GM20431 (cell line): ENCODE measurements around the gene RAC2.
"Not testable (repeated sequence)": the region's sequence is repeated elsewhere in the genome, so short reads cannot be mapped to it uniquely, and the experiment has no call there.

ENCODE experiments used
- in situ Hi-C: fragments of 300-500 bp; cut with MseI, MboI; formaldehyde crosslinking; loops from one replicate; pipeline ENCODE4 v1.15.0; 2020; ENCODE audit warnings: low sequenced_read_pairs; ENCODE audit not compliant: unreplicated experiment

The RAC2 gene

GRCh38 chr22:37258005-37258752, 14.1 kb upstream of the RAC2 start:
- in situ Hi-C loops: no loop called here

DNA sequence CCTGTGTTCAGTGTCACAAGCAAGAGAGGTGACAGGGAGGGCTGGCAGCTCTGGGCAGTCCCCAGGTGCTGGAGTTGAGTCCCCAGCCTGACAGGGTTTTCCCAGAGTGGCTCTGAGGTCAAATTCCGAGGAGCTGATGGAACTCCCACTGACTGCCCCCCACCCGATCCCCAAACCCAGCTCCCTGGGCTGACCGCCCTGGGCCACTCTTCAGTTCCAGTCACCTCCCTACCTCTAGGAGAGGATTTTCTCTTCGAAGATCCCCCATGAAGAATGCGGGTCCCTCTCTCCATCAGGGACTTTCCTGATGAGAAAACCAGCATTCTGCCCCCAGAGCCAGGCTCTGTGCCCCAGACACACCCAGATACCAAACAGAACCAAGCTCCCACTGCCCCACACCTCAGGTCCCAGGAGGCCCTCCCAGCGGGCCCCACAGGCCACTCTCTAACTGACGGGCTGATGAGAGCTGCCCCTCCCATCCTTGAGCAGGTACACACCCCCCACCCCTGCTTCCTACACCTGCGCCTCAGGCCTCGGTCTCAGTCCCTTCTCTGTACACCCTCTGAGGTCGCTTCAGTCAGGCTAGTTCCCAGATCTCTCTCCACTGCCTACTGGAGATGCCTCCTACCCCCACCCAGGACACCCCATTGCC, 12.1 kb upstream of the RAC2 start:
- in situ Hi-C loops: no loop called here

DNA sequence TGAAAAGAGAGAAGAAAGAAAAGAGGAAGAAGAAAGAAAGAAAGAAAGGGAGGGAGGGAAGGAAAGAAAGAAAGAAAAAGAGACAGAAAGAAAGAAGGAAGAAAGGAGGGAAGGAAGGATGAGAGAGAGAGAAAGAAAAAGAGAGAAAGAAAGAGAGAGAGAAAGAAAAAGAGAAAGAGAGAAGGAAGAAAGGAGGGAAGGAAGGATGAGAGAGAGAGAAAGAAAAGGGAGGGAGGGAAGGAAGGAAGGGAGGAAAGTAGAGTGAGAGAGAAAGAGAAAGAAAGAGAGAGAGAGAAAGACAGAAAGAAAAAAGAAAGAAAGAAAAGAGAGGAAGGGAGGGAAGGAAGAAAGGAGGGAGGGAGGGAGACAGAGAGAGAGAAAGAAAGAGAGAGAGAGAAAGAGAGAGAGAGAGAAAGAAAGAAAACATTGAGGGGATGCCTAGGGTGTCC, 11.5 kb upstream of the RAC2 start:
- in situ Hi-C loops: no loop called here

- in situ Hi-C loops: no loop called here
Measured at GRCh38 chr22:37254867-37255233, 10.8 kb upstream of the RAC2 start.

DNA sequence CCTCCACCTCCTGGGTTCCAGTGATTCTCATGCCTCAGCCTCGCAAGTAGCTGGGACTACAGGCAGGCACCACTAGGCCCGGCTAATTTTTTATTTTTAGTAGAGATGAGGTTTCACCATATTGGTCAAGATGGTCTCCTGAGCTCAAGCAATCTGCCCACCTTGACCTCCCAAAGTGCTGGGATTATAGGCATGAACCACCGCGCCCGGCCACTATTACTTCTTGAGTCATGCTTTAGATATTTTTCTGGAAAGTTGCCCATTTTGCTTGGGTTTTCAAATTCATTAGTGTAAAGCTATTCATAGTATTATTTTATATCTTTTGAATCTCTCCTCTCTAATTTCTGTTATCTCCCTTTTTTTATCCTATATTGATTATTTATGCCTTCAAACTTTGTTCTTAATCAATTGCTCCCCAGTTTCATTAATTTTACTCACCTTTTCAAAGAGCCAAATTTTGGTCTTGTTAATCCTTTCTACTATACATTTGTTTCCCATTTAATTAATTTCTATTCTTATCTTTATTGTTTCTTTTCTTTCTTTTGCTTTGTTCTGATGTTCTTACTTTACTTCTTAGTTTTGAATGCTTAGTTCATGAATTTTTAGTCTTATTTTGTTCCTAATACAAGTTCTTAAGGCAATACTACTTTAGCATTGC, 10.3 kb upstream of the RAC2 start:
- in situ Hi-C loops: no loop called here

DNA sequence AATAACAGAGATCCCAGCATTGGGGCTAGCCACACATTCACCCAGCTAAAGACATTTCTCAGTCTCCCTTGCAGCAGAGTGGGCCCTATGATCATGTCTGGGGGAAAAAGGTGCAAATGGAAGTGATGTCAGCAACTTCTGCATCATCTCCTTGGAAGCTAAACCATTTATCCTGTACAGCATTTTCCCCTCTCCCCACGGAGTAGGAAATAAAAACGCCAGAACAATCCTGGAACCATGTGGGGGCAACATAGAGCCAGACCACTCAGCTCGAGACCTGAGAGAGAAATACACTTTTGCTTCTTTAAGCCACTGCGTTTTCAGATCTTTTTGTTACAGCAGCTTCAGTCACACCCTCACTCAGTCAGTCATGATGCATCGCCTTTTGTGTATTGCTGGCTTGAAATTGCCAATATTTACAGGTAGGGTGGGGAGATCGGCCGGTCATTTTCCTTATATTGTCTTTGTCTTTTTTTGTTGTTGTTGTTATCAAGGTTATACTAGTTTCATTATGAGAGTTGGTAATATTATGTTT, 9.1 kb upstream of the RAC2 start:
- in situ Hi-C loops: no loop called here

DNA sequence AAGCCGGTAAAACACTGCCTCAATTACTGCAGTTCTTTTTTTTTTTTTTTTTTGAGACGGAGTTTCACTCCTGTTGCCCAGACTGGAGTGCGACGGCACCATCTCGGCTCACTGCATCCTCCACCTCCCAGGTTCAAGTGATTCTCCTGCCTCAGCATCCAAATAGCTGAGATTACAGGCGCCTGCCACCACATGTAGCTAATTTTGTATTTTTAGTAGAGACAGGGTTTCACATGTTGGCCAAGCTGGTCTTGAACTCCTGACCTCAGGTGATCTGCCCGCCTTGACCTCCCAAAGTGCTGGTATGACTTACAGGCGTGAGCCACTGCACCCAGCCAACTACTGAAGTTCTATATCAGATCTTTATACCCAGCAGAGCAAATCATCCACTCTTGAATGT, 7.8 kb upstream of the RAC2 start:
- in situ Hi-C loops: not testable (repeated sequence)

DNA sequence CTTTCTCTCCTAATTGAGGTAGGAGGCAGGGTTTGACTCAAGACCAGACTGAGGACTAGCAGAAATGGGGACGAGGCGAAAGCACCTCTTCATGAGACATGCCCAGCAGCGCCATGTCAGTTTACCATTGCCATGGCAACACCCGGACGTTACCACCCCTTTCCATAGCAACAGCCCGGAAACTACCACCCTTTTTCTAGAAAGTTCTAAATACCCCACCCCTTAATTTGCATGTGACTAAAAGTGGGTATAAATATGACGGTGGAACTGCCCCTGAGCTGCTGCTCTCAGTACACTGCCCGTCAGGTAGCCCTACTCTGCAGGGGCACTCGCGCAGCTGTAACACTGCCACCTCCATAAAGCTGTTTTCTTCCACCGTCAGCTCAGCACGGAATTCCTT, 5.9 kb upstream of the RAC2 start:
- in situ Hi-C loops: no loop called here

DNA sequence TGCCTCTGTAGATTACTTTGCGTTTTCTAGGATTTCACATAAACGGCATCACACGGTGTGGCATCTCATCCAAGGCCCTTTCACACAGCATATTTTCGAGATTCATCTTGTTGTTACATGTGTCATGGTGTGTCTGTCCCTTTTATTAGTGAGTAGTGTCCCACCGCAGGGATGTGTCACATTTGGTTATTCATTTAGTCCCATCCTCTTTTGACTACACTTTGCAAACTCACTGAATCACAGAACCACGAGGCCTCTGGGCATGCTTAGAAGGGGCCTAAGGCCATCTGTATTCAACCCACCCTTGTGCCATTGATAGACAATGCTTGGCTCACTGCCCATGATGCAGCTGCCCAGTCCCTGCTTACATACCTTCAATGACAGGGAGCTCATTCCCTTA, 4.2 kb upstream of the RAC2 start:
- in situ Hi-C loops: no loop called here

- in situ Hi-C loops: no loop called here
Measured at GRCh38 chr22:37245740-37246139, 1.7 kb upstream of the RAC2 start.

GRCh38 chr22:37244922-37245722, 1.1 kb upstream of the RAC2 start:
- in situ Hi-C loops: no loop called here

DNA sequence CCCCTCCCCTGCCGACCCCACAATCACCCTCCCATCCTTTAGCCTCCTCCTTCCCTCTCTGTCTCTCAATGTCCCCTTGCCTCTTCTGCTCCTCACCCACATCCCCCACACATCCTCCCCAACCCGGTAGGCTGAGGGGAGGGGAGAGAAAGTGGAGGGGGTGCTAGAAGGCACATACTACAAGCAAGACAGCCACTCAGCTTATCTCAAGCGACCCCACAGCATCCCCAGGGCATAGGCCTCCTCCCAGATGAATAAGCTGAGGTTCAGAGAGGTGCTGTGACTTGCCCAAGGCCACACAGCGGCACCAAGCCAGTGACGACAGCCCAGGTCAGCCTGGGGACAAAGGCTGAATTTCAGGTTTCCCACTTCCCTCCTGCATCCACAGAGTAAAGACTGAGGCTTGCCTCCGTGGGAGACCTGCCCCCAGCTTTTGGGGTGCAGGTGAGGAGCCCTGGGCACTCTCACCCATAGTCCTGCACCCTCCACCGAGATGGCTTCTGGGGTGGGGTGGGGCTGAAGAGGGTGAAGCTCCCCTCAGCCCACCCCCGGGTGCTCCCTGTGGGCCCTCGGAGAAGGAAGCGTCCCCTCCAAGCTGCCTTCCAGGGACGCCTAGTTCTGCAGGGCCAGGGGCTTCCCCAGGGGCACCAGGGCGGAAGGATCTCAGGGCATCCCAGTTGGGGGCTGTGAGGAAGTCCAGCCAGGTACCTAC, 511 bp downstream of the RAC2 start:
- in situ Hi-C loops: no loop called here

DNA sequence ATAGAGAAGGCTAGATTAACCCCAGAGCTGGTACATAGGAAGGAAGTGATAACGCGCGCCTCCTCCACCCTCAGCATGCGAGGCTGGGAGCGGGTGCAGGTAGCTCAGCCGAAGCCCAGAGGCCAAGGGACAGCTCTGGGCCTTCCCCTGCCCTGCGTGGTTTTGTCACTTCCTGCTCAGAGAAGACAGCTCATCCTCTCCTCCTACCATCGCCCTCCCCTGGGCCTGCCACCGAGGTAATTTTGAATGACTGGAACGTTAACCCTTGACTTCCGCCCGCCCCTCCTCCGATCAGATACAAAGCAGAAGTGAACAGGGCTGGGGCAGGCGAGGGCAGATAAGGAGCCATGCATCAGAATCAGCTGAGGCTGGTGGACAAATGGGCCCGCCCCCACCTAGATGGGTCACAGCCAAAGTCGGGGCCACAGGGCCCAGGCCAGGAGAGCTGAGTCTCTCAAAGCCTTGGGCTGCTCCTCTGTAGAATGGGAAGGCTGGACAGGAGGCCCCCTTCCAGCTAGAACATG, 1.6 kb downstream of the RAC2 start:
- in situ Hi-C loops: no loop called here

DNA sequence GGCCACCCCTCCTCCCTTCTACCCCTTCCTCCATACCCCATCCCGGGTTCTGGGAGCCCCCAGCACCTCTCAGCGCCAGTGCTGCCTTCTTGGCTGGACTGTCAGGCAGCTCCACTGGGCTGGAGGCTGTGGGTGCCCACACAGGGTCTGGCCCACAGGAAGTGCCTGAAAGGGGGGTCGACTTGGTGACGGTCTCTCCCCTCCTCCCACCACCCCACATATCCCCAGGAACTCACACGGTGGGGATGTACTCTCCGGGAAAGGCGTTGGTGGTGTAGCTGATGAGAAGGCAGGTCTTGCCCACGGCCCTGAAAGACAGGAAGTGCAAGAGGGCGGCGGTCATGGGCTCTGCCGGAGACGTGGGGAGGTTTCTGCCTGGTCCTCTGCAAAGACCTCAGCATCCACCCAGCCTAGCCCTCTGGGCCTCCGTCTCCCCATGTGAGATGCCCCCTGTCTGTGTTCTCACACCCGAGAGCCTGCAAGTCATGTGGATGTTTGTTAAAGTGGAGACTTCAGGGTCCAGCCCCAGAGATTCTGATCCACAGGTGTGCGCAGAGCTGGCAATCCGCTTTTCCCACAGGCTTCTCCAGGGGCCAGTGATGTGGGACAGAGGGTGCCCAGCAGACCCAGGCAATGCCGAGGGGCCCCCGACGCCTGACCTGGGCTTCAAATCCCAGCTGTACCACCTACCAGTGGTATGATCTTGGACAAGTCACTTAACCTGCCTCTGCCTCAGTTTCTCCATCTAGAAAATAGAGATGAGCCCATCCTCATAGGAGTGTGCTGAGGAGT, 2.5 kb downstream of the RAC2 start:
- in situ Hi-C loops: no loop called here

DNA sequence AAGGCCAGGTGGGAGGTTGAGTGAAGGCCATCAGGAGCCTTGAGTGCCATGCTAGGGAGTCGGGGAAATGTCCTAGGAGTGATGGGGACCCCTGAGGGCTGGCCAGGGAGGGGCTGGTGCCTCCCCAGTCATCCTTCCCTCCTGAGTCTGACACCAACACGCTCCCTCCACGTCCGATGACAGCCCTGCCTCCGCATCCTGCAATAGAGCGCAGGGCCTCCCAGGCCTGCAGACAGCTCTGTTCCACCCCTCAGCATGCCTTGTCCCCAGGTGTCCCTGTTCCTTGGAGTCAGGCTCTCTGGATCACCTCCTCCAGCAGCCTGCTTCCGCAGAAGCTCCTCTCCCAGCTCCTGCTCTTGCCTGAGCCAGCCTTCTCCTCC, 3.1 kb downstream of the RAC2 start:
- in situ Hi-C loops: no loop called here

DNA sequence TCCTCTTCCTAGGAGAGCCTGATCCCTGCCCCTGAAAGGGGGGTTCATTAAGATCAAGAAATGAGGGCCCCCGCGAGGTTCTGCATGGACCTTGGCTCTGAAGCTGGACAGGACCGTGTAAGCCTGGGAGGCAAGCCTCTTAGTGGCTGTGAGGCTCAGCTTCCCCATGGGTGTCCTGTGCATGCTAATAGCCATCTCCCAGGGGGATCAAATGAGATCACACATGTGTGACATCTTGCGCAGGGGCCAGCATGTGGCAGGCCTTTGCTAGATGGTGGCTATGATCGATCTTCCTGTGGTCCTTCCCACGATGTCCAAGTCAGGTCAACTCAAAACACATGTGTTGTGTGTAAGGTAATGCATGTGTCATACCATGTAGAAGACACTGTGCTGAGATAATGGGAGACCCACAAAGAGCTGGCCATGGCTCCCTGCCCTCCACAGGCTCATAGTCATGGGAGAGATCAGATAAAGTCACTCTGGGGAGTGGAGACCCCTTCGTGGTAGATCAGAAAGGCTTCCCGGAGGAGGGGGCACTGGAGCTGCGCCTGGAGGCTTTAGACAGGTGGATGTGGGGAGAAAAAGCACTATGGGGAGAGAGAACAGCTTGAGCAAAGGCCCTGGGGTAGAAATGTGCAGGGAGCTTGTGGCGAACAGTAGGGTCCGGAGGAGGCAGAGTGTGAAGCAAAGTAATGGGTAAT, 3.7 kb downstream of the RAC2 start:
- in situ Hi-C loops: no loop called here

- in situ Hi-C loops: no loop called here
Measured at GRCh38 chr22:37239336-37240239, 4.5 kb downstream of the RAC2 start.
